HG03342 (cell line): ENCODE results near the gene RERE.
"Not testable (repeated sequence)": the region's sequence is repeated elsewhere in the genome, so short reads cannot be mapped to it uniquely, and the experiment has no call there.

Experiments
- ATAC-seq: cut with Tn5 transposase; IDR thresholded peaks from one replicate; pipeline ENCODE4 v1.9.1; 2021; ENCODE audit warnings: mild to moderate bottlenecking, moderate library complexity; ENCODE audit not compliant: unreplicated experiment

Gene RERE

DNA sequence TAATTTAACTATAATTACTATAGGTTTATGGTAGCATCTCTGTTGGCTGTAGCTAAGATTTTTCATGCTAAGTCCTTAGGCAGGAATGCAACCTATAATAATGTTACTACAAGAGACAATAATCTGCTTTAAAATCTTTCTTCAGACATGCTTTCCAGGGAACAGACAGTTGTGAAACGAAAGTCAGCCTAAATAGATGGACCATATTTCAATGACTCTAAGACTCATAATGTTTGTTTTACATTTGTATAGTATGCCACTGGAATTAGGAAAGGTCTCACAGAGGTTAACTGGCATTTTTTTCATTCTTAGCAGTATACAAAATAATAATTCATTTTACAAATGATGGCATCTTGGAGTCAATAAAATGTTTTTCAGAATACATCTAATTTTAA, 8.1 kb downstream of the RERE start:
- ATAC-seq = no peak

DNA sequence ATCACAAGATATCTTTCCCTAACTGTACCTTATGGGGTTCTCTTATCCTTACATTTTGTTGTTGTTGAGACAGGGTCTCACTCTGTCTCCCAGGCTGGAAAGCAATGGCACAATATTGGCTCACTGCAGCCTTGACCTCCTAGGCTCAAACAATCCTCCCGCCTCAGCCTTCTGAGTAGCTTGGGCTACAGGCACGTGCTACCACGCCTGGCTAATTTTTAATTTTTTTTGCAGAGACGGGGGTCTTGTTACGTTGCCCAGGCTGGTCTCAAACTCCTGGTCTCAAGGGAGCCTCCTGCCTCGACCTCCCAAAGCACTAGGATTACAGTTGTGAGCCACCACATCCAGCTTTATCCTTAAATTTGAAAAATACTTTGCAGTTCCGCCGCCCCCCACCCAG, 10.4 kb downstream of the RERE start:
- no peak for ATAC-seq

DNA sequence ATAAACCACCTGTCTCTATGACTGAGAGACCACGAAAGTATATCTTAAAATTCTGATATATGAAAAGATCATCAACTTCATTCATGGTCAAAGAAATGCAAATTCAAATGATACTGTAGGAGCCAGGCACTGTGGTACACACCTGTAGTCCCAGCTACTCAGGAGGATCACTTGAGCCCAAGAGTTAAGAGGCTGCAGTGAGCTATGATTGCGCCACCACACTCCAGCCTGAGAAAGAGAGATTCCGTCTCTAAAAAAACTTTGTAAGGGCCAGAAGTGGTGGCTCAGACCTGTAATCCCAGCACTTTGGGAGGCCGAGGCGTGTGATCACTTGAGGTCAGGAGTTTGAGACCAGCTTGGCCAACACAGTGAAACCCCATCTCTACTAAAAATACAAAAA, 17.0 kb downstream of the RERE start:
- no peak for ATAC-seq

DNA sequence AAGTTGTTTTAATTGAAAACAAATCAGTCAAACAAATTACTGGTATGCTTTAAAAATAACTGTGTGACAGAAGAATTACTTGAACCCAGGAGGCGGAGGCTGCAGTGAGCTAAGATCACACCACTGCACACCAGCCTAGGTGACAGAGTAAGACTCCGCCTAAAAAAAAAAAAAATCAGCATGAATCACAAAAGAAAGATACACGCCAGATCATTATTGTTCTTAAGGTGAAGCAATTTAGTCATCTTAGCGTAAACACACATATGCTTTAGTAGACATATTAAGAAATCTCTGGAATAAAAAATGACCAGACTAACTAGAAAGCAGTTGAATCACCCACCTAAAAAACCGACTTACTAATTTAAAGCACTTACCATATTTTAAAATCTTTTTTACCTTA, 20.2 kb downstream of the RERE start:
- ATAC-seq = no peak

DNA sequence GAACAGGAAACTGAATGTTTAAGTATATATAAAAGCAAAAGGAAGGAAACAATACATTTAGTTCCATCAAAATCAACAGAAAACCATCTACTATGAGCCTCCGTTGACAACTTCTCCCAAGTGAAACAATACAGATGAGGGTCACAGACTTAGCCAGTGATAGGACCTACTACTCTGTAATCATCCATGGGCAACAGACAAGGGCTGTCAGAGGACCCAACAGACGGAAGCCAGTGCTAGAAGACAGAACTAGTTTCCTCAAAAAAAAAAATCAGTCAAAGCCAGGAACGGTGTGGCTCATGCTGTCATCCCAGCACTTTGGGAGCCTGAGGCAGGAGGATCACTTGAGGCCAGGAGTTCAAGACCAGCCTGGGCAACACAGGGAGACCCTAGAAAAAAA, 20.6 kb downstream of the RERE start:
- ATAC-seq = no peak

DNA sequence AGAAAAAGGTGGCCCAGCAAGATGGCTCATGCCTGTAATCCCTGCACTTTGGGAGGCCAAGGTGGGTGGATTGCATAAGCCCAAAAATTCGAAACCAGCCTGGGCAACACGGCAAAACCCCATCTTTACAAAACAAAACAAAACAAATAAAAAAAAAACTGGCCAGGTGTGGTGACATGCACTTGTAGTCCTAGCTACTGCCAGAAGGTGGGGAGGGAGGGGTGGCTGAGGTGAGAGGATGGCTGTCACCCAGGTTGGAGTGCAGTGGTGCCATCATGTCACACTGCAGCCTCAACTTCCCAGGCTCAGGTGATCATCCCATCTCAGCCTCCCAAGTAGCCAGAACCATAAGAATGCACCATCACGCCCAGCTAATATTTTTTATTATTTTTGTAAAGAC, 22.8 kb downstream of the RERE start:
- no peak for ATAC-seq

DNA sequence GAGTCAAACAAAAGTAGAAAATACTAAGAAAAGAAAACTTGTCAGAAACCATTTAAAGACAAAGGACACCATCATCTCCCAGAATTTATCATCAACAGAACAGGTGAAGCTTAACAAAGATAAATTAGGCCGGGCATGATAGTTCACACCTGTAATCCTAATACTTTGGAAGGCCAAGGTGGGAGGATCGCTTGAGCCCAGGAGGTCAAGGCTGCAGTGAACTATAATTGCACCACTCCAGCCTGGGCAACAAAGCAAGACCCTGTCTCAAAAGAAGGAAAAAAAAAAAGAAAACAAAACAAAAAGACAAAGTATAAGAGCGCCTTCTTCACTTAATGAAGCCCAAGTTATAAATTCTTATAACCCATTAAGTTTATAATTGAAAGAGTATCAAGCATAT, 25.6 kb downstream of the RERE start:
- no peak for ATAC-seq

DNA sequence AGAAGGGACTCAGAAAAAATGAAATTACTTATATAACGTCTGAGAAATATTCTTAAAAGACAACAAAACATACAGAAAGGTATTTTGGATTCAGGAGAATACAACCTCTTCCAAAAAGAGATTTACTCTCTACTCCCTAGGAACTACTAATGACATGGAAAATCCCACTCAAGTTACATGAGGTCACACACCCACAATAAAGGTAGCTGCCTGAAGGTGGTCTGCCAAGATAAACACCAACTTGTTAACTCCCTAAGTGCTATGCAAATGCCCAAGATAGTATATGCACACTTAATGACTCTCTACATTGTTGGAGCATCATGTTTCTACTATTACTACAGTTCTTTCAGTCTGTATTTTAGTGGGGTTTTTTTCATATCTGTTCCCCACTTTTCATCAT, 26.5 kb downstream of the RERE start:
- no peak for ATAC-seq

DNA sequence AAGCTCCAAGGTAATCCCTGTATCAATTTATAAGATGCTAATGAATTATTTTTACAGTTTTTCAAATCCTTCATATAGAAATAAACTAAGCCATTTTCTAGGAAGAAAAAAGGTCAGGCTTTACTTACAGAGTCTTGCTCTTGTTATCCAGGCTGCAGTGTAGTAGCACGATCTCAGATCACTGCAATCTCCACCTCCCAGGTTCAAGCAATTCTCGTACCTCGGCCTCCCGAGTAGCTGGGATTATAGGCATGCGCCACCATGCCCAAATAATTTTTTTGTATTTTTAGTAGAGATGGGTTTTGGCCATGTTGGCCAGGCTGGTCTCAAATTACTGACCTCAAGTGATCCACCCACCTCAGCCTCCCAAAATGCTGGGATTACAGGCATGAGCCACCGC, 27.0 kb downstream of the RERE start:
- ATAC-seq = no peak

DNA sequence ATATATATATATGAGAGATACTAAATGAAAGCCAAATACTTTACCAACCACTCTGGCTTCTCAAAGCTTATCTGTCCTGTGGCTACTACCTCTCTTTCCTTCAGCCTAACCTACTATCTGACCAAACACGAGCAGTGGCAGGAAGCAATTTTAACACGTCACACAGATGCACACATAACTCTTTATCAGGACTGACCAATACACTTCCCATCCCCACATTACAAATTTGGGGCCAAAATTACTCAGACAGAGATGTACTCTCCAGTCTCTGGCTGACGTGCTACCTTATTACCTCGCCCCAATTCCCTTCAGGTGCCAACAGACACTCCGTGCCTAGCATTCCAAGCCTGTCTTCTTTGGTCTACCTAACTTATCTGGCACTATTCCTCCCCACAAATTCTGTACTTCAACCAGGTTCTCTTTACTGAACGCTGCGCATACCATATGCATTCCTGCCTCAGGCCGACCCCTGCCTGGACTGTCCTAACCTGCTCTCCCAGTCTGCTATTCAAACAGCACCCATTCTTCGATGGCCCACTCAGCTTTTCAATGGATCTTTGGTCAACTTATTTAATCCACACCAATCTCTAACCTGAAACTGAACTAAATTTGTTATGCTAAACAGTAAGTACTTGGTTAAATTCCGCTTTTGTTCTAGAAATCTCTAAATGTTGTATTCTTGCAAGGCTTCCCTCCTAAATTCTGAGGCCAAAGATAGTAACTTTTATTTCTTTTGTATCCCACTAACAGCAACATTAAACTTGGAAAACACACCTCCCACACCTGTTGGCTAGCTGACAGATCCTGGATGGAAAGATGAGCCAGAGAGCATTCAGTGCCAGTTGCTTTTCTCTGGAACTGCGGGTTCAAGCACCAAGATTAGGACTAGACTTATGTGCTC, 27.9 kb downstream of the RERE start:
- no peak for ATAC-seq

DNA sequence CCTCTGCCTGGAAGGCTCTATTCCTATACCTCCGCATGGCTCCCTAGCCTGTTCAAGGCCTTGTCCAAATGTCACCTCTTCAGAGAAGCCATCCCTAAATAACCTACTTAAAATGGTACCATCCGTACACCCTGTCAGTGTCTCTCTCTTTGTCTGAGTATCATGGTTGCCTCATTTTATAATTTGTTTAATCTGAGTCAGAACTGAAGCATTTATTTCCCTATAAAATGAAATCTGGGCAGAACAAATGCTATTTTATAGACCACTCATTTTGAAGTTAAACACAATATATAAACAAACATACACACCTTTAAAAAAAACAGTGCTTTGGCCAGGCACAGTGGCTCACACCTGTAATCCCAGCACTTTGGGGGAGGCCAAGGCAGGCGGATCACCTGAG, 30.2 kb downstream of the RERE start:
- ATAC-seq = no peak

DNA sequence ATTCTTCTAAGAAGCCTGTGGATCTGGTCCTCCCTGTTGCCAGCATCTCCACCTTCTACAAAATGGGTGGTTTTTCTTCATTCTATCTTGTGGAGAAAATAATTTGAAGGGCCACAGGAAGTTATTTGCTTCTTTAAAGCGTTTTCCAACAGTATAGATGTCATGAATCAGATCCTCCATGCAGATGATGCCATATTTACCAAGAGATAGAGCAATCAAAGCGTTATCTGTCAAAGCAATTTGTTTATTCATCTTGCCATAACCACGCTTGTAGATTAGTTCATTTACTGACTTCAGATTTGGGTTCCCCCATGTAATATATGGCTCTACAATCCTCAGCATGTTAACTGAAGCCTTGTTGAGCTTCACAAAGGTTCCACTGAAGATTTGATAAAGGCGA, 31.2 kb downstream of the RERE start:
- ATAC-seq = not testable (repeated sequence)

DNA sequence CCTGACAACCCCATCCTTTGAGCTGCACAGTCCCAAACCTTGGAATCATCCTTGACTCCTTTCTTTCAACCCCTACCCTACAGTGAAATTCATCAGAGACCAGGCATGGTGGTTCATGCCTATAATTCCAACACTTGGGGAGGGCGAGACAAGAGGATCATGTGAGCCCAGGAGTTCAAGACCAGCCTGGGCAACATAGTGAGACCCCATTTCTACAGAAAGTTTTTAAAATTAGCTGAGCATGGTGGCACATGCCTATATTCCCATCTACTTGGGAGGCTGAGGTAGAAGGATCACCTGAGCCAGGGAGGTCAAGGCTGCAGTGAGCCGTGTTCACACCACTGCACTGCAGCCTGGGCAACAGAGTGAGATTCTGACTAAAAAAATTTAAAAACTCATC, 34.5 kb downstream of the RERE start:
- no peak for ATAC-seq

DNA sequence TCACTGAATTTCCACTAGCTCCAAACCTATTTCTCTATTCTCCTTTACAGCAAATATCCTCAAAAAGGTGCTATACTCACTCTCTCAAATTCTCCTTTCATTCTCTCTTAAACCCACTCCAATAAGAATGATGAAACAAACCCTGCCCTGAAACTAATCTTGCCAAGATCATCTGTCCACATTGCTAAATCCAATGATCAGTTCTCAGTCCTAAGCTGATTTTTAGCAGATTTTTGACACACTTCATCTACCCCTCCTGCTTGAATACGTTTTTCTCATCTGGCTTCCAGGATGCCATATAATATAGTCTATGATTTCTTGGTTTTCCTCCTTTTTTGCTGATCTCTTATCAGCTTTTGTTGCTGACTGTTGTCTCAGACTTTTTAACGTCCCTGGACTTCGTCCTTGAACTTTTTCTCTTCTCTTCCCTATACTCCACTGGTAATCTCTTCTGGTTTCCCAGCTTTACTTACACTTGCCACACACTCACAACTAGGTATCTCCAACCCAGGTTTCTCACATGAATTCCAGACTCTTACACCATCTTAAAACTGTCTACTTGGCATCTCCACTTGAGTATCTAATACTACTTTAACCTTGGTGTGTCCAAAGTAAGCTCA, 35.3 kb downstream of the RERE start:
- no peak for ATAC-seq

DNA sequence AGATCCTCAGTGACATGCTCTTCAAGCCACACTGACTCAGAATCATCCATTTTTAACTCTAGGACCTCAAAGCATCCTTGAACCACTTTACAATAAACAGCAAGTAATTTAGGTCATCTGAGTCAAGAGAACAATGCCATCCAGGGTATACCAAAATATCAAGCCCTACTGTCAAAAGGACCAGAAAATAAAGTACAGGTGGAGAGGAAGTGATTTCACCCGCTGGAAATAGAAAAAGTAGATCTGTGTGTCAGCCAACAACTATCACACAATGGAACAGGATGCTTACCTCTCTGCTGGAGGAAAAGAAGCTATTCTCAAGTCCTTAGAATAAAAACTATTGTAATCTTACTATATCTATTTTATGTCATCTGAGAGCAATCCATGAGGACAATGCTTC, 37.0 kb downstream of the RERE start:
- no peak for ATAC-seq

DNA sequence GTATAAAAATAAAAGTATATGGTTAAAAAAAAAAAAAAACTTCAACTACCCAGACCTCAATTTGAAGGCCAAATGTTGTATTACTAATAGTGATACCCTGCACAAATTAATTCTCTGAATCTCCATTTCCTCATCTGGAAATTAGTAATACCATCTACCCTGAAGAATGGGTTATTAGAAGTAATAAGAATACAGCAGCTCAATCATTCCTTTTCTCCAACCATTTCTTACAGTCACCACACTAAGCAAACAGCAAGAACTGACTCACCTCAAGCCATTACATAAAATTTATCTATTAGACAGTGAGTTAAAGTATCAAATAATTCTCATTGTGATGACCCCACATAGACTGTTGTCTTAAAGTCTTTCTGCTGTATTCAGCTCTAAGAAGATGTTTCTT, 39.6 kb downstream of the RERE start:
- no peak for ATAC-seq

DNA sequence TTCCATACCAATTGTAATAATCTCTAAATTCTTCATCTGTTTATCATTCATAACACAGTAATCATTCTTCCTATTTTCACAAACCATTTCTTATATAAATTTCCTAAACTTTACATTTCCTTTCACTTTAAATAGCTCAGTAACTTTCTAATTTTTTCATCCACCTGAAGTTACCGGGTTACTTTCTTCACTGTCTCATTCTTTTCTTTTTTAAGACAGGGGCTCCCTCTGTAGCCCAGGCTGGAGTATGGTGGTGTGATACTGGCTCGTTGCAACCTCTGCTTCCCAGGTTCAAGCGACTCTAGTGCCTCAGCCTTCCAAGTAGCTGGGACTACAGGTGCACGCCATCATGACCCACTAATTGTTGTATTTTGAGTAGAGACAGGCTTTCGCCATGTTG, 41.3 kb downstream of the RERE start:
- ATAC-seq = no peak

DNA sequence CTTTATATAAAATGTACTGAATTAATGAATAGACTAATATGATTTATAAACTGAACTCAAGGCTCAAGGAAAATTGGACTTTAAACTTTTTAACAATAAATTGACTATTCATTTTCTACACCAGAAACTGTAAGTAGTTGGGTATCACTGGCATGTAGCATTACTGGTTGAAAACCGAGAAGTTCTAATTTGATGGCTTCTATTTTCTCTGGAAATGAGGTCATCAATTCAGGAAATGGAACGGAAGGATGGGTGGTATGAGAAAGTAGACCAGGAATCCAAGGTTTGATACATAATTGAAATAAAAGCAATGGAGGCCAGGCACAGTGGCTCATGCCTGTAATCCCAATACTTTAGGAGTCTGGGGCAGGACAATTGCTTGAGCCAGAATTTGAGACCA, 50.4 kb downstream of the RERE start:
- no peak for ATAC-seq

DNA sequence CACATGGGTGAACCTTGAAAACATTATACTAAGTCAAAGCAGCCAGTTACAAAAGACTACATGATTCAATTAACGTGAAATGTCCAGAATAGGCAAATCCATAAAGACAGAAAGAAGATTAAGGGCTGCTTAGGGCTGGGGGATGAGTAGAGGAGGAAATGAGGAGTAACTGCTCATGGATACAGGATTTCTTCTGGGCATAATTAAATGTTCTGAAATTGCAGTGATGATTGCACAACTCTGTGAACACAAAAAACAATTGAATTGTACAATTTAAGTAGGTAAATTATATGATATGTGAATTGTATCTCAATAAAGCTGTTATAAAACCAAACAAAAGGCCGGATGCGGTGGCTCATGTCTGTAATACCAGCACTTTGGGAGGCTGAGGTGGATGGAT, 52.2 kb downstream of the RERE start:
- ATAC-seq = no peak

DNA sequence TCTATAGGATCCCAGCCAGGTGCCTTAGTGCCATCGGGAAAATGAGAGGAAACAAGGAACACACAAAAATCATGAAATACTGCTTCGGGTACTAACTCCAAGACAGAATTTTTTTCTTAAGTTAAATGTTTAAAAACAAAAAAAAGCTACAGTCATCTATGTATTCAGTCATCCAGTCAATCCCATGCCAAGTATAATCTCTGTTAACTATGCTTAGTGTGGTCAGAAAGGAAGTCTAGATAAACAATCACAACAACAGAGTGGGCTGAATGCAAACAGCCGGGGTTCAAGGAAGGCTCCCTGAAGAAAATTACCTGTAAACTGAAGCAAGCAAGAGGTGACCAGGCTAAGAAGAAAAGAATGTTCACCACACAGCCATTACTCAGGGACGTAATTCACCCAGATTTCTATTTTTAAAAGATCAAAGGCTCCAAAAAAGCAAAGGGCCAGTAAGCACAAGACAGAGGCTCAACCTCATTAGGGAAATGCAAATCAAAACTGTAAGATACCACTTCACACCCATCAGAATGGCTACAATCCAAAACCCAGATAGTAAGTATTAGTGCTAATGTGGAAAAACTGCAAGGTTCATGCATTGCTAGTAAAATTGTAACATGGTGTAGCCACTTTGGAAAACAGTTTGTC, 53.0 kb downstream of the RERE start:
- ATAC-seq = no peak

DNA sequence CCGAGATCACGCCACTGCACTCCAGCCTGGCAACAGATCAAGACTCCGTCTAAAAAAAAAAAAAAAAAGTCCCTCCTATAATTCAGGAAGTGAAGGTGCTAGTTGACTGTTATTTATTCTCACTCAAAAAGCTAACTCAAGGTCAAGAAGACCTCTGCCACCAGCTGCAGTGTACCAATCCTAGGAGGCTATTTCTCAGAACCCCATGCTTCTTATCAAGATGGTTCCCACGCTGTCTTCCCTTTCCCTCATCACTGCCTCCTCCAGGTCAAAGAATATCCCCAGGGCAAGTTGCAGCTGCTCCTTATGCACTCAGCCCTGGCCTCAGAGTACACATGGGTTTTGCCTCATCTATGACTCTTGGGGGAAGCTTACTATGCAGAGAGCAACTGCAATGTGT, 53.6 kb downstream of the RERE start:
- no peak for ATAC-seq

DNA sequence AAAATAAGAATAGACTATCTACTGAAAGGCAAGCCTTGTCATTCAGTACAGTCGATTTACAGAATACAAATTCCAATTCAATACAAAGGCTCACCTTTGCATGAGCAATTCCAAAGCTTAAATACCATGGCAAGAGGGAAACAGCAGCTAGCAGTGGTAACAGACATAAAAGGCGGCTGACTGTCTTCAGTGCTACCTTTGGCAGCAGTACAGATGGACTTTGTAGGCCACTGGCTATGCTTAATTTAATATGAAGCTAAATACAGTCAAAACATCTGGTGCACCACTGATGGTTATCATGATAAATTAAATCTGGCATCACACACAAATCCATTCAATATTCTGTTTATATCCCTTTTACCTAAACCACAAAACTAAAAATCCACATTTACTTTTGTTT, 62.4 kb downstream of the RERE start:
- ATAC-seq = no peak
